ENCODE measurements around the gene ZEB2.

GRCh38 chr2:144550911-144551310, 31.0 kb upstream of the ZEB2 start:
- TF ChIP-seq CTCF (IDR thresholded peaks at IDR 0.05) = no peak
- TF ChIP-seq REST (IDR thresholded peaks at IDR 0.05) = no peak
- TF ChIP-seq NR3C1 (IDR thresholded peaks at IDR 0.05) = no peak
- TF ChIP-seq CEBPB (IDR thresholded peaks at IDR 0.05) = no peak
- TF ChIP-seq MAX (IDR thresholded peaks at IDR 0.05) = no peak
- TF ChIP-seq EP300 (IDR thresholded peaks at IDR 0.05) = no peak
- TF ChIP-seq MAFK (IDR thresholded peaks at IDR 0.05; ENCODE audit: partially characterized antibody) = no peak
- no peak for TF ChIP-seq PHF8 (IDR thresholded peaks at IDR 0.05; ENCODE audit: borderline replicate concordance, low read depth)
- no peak for TF ChIP-seq GATA3 (IDR thresholded peaks at IDR 0.05; ENCODE audit: borderline replicate concordance)
- TF ChIP-seq MYC (IDR thresholded peaks at IDR 0.05; ENCODE audit: borderline replicate concordance, low read length) = no peak
